NCI-H2227 (cell line): ENCODE results near the gene MALSU1.
"Not testable (repeated sequence)": the region's sequence is repeated elsewhere in the genome, so short reads cannot be mapped to it uniquely, and the experiment has no call there.

Source experiments
- DNase-seq: peaks from one replicate; lab custom pipeline; 2025; ENCODE audit not compliant: unreplicated experiment; lab: John Stamatoyannopoulos, UW

MALSU1 gene

DNA sequence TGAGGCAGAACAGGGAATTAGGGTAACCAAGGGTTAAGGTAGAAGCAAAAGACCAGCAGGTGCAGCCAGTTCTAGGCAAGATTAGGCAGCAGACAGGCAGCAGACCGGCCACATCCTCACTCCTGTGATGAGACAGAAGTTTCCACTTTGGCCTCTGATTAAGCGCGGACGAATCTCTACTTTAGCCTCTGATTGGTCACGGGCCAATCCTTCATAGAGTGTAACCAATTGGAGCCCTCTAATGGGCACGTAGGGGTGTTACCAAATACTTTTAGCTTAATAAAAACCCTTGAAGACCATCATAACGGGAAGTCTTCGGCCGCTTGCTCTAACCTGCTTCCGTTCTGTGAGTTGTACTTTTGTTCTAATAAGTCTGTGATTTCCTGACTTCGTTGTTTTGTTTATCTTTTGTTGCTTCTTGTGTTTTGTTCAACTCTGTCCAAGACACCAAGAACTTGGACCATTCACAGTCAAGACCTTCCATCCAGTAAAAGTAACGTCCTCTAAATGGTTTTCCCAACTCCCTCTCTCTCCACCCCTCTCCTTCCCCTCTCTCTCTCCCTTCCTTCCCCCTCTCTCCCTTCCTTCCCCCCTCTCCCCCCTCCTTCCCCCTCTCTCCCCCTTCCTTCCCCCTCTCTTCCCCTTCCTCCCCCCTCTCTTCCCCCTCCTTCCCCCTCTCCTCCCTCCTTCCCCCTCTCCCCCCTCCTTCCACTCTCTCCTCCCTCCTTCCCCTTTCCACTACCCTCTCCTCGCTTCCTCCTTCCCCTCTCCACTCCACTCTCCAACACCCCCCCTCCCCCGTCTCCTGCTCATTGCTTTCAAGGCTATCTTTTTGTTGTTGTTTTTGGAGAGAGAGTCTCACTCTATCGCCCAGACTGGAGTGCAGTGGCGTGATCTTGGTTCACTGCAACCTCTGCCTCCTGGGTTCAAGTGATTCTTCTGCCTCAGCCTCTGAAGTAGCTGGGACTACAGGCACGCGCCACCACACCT lies 13.2 kb upstream of the MALSU1 start:
- DNase-seq, result no peak

- DNase-seq, result no peak
These were observed 11.5 kb upstream of the MALSU1 start for GRCh38 chr7:23287612-23288011.

DNA sequence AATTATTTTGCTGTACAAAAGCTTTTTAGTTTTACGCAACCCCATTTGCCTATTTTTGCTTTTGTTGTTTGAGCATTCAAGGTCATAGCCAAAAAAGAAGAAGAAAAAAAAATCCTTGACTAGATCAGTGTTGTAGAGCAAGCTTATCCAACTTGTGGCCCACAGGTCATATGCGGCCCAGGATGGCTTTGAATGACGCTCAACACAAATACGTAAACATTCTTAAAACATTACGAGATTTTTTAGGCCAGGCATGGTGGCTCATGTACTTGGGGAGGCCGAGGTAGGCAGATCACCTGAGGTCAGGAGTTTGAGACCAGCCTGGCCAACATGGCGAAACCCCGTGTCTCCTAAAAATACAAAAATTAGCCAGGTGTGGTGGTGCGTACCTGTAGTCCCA lies 8.1 kb upstream of the MALSU1 start:
- no peak for DNase-seq

DNA sequence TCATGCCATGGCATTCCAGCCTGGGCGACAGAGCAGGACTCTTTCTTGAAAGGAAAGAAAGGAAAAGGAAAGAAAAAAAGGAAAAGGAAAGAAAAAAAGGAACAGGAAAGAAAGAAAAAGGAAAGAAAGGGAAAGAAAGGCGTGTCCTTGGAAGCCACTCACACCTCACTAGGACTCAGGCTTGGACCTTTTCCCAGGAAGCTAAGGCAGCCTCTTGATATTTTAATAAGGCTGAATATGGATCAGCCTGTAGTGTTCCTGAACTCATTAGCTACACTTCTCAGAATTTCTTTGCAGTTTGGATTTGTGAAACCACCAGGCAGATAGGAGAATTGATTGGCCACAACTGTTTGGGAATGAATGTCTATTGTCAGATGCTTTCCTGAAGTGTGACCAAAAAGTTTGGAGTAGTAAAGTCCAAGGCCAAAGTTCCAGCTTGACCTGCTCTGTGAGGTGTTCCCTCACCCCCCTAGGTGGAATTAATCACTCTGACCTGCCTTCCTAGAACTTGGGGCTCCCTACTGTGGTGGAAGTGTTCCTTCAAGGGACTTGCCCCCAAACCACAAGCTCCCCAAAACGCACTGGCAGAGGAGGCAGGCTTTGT lies 7.1 kb upstream of the MALSU1 start:
- no peak for DNase-seq

DNA sequence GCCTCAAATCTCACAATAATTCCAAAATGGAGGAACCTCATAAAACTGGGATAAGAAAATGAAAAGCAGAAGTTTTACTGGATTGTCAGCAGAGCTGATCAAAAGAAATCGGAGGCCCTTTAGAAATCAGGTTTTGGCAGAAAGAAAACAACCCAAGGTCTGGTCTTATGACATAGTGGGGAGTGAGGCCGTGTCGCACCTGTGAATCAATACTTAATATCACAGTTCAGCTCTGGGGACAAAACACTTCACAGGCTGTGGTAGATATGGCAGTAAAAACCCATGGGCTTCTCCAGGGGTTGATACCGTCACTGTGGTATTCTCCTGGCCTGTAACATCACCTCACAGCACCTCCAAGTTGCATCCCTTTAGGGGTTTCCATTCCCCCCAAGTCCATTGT lies 6.5 kb upstream of the MALSU1 start:
- DNase-seq, result no peak

DNA sequence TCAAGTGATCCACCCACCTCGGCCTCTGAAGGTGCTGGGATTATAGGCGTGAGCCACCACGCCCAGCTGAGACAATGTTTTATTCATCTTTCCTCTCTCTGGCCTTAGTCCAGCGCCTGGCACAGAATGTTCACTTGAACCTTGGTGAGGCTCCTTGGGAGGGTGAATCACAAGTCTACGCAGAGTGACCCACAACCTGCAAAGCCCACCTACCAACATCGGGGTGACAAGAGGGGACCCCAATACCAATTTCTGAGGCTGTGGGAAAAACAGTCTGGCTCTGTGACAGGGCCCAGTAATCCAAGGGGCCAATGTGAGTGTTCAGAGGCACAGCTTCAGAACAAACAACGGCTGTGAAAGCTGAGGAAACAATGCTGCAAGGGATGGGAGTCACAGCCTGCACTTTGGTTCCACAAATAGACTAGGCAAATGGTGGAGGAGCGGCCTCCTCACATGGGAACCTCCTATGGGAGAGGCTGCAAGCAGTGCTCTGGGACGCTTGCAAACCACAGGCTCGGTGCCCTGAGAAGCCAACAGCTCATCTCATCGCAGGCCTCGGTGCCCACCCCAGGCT lies 5.6 kb upstream of the MALSU1 start:
- DNase-seq, result no peak

DNA sequence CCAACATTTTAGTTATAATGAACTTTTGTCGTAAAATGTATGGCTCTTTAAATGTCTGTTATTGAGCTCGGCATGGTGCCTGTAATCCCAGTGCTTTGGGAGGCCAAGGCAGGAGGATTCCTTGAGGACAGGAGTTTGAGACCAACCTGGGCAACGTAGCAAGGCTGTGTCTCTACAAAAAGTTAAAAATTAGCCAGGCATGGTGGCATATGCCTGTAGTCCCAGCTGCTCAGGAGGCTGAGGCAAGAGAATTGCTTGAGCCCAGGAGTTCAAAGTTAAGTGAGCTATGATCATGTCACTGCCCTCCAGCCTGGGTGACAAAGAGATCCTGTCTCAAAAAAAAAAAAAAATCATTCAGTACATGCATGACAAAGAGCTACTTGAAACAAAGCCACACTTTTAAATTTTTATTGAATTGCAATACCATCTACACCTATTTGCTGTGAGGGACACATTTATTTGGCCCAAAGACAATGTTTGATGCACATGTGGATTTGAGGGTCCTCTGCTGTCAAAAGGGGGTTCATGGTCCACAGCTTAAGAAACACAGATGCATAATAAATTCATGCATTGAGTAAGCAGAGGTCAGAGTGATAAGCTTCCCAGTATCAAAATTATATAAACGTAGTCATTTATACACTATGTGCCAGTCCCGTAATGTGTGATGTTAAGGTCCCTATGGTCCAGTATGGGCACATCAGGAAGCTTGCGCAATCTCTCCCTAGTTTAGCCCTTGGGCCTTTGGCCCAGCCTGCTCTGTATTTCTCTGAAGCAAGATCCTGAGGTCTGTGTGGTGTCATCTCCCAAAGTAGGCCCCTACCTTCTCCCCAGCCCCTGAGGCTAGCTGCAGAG lies 4.4 kb upstream of the MALSU1 start:
- no peak for DNase-seq

- DNase-seq, result no peak
These were observed 3.8 kb upstream of the MALSU1 start for GRCh38 chr7:23295401-23295697.

- peak; percentile 23 for DNase-seq
These were observed 828 bp upstream of the MALSU1 start for GRCh38 chr7:23298141-23298881.

GRCh38 chr7:23299770-23300300 lies 696 bp downstream of the MALSU1 start:
- no peak for DNase-seq

DNA sequence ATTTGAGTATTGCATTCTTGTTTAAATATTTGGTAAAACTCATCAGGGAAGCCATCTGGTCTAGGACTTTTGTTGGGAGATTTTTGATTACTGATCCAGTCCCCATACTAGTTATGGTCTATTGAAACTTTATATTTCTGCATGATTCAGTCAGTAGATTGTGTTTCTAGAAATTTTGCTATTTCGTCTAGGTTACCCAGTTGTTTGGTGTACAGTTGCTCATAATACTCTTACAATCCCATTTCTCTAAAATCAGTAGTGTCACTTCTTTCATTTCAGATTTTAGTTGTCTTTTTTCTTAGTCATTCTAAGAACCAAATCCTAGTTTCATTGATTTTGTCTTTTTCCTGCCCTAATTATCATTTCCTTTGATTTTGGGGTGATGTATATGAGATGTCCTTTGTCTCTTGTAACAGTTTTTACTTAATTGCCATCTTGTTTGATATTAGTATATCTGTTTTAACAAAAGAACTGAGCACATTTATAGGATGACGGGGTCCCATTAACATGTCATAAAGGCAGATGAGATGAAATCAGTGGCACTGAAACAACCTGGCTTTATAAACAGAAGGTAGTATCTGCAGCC lies 7.9 kb downstream of the MALSU1 start:
- no peak for DNase-seq

GRCh38 chr7:23308754-23309153 lies 9.6 kb downstream of the MALSU1 start:
- DNase-seq, result no peak

DNA sequence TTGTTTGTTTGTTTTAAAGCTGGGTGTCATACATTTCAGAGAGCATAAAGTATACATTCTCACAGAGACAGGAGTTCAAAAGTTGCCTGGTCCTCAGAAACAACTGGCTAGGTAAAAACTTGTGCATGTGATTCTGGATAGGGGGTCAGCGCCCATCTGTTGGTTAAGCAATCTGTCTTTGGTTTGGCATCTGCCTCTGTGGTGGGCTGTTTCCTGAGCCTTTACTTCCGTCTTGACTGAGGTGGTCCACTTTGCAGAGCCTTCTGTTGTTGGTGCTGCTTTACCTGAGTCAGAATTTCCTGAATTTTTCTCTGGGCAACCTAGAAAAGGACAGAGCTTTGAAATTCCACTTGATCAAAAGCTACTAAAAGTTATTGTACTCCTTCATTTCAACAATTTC lies 13.0 kb downstream of the MALSU1 start:
- not testable (repeated sequence) for DNase-seq

- no peak for DNase-seq
These were observed 16.2 kb downstream of the MALSU1 start for GRCh38 chr7:23315366-23315765.

GRCh38 chr7:23331132-23331531 lies 32.0 kb downstream of the MALSU1 start:
- no peak for DNase-seq

GRCh38 chr7:23332193-23332592 lies 33.1 kb downstream of the MALSU1 start:
- DNase-seq, result no peak

GRCh38 chr7:23332910-23333612 lies 33.9 kb downstream of the MALSU1 start:
- no peak for DNase-seq

- no peak for DNase-seq
These were observed 34.6 kb downstream of the MALSU1 start for GRCh38 chr7:23333671-23334246.

DNA sequence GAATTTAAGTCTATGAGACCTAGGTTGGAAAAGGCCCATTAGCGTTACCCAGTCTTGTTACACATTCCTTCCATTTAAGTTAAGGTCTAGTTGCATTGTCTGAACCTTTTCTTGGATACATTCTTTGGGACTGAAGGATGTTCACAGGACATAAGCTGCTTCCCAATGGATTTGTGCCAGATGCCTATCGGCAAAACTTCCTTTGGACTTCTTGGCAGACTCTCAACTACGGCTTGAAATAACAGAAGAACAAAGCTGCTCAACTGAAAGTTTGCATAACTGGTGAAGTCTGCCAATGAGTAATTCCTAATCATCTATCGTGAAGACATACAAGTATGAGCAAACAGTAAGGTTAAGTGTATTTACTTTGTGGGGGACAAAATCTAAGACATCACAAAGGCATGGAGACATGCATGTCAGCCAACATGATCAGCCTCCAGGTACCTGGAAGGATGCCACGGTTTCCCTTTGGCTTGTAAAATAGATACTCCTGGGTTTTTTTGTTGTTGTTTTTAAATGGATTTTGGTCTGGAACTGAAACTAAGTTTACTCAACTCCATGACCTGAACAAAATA lies 35.4 kb downstream of the MALSU1 start:
- DNase-seq, result no peak
